22Rv1 (cell line): ENCODE results near the gene BCL2L11.

ENCODE experiments used
- CTCF ChIP-seq: fragments of 450-650 bp; IDR thresholded peaks from 2 replicates; pipeline ENCODE4 v1.5.1; 2017; ENCODE audit warnings: mild to moderate bottlenecking
- ZFX ChIP-seq: fragments of 450-650 bp; IDR thresholded peaks from 2 replicates; pipeline ENCODE4 v1.6.1; 2017; ENCODE audit warnings: antibody characterized with exemption, borderline replicate concordance

GRCh38 chr2:111128096-111128495 is 7.4 kb downstream of the BCL2L11 start:
- TF ChIP-seq CTCF (no peak), ZFX (no peak)
